RWPE1 (cell line): ENCODE measurements around the gene UNC5A.

Experiments
- CTCF ChIA-PET: fragments of 350-600 bp; sonication (Branson Sonifier 250); formaldehyde crosslinking; extraction: SDS; loops from one replicate; lab custom pipeline; 2021; lab: Yijun Ruan, JAX
- POLR2A ChIA-PET: fragments of 400-600 bp; formaldehyde crosslinking; extraction: SDS; loops from one replicate; lab custom pipeline; 2020; ENCODE audit warnings: antibody characterized with exemption; ENCODE audit not compliant: low non-redundant PET; lab: Yijun Ruan, JAX
- DNase-seq: peaks from one replicate; pipeline ENCODE4 v3.0.0; 2012; ENCODE audit warnings: low spot score
- H3K27ac ChIP-seq: fragments of 450-650 bp; 2 replicates; pipeline ENCODE4 v1.5.1; 2017
- CTCF ChIP-seq: fragments of 450-650 bp; conservative IDR thresholded peaks from 2 replicates; pipeline ENCODE4 v1.5.1; 2017; ENCODE audit warnings: low read depth, mild to moderate bottlenecking

Gene UNC5A

DNA sequence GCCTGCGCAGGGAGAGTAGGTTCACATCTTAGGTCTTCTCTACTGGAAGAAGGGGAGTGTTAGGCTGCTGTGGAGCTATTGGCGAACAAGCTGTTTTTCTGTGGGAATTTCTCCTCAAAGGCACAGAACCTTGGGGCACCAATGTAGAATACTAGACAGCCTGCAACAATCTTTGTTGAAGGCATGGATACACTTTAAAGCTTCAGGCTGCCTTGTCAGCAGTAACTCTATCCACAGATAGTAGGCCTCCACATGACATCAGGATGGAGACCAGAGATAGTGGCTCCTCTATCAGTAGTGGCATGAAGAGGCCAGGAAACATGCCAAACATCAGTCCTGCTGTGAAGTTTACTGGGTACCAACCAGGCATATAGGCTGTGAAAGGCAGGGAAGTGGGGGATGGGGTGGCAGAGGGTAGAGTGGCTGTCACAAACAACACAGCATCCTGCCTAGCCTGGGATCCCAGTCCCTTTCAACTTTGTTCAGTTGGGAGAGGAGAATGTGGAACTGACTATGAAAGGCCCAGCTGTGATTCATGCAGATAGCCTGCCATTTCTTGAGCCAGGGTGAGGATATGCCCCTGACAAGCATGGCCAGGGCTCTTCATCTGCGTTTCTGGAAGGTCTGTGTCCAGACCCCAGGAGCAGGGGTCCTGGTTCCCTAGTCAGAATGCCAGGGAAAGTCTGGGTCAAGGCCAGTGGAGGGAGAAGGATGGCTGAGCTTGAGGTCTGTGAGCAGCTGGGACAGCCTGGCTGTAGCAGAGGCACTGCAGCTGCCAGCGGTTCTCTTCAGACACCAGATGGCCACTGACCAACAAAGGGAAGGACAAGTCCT lies 89.8 kb downstream of the UNC5A start:
- no peak overlapping the region for H3K27ac ChIP-seq
- ChIA-PET CTCF (interaction anchor here (3.4 kb wide), 1 partner anchor 240 kb away, joined by 13 read pairs; no protein-coding TSS in a partner anchor), POLR2A (no interaction called here)
- no peak for TF ChIP-seq CTCF
- DNase-seq = no peak

- no peak for TF ChIP-seq CTCF
- CTCF ChIA-PET = interaction anchor here (0.6 to 3.4 kb wide), 3 partner anchors 71 to 240 kb away, joined by 4 to 13 read pairs (median 6); no protein-coding TSS in a partner anchor
- no peak for DNase-seq
- POLR2A ChIA-PET = no interaction called here
- H3K27ac ChIP-seq = no peak overlapping the region
Observed at GRCh38 chr5:176900780-176901204, 90.4 kb downstream of the UNC5A start.

- no peak for DNase-seq
- no peak for TF ChIP-seq CTCF
- ChIA-PET POLR2A (no interaction called here), CTCF (interaction anchor here (0.6 to 0.9 kb wide), 2 partner anchors 72 to 184 kb away, joined by 4 to 6 read pairs; no protein-coding TSS in a partner anchor)
- no peak overlapping the region for H3K27ac ChIP-seq
Observed at GRCh38 chr5:176901260-176902101, 91.1 kb downstream of the UNC5A start.

DNA sequence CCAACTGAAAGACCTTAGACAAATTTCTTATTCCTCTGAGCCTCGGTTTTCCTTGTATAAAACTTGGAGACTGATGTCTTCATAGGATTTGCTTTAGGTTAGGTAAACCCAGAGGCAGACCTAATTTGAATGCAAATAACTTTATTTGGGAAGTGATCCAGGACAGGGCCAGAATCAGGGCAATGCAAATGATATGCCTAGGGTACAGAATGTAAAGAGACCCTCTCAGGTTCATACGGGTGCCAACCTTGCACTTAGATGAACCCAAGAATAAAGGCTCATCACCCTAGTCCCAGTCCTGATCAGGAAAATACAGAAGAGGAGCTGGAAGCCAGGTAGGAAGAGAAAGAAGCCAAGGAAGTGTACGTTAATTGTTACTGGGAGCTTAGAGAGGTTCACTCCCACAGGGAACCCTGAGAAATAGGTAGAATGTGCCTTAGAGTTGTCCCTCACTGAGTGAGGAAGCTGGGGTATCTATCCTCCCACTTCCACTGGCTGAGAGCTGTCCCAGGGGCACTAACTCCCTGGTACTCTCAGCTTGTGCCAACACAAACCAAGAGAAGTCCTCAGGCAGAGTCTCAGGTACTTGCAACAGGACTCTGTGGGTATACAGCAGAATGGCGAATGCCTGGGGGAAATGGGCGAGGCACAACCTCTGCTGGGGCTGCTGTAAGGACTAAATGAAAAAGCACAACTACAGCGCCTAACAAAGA lies 91.9 kb downstream of the UNC5A start:
- CTCF ChIA-PET = interaction anchor here (2.0 kb wide), 1 partner anchor 242 kb away, joined by 10 read pairs; no protein-coding TSS in a partner anchor
- POLR2A ChIA-PET = no interaction called here
- no peak for TF ChIP-seq CTCF
- H3K27ac ChIP-seq = no peak overlapping the region
- no peak for DNase-seq

GRCh38 chr5:176902911-176903664 lies 92.7 kb downstream of the UNC5A start:
- no peak overlapping the region for H3K27ac ChIP-seq
- CTCF ChIA-PET = interaction anchor here (2.0 kb wide), 1 partner anchor 243 kb away, joined by 10 read pairs; no protein-coding TSS in a partner anchor
- POLR2A ChIA-PET = no interaction called here
- DNase-seq = no peak
- TF ChIP-seq CTCF = no peak
